ENCODE data around the gene GLB1L2.

DNA sequence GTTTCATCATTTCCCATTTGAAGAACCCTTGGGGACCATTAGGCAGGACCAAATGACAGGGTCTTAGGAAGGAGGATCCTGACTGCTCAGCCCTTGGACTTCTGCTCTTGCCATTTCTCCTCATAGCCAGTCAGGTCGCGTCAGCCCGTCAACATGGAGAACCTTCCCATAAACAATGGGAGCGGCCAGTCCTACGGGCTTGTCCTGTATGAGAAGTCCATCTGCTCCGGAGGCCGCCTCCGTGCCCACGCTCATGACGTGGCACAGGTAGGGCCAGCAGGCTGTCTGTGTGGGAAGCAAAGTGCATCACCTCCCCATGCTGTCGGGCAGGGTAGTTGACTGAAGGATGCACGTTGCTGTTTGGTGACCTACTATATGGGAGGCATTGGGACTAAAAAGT is 19.6 kb upstream of the GLB1L2 start:
- TF ChIP-seq POLR2A (IDR thresholded peaks at IDR 0.05; ENCODE audit: low read depth, low read length) (no peak), TAF1 (IDR thresholded peaks at IDR 0.05; ENCODE audit: borderline replicate concordance, low read depth, low read length) (no peak)
